AG10803 (cell line): ENCODE measurements around the gene ITGA4.
A peak's percentile ranks its signal among the peaks of the same experiment; 100 is the strongest.

Experiments
- DNase-seq: peaks from one replicate; pipeline ENCODE4 v3.0.0; 2010; ENCODE audit warnings: low read depth
- H3K4me3 ChIP-seq: 2 replicates; pipeline ENCODE4 v1.5.1; 2011; ENCODE audit warnings: mild to moderate bottlenecking, low read length, control low read depth
- CTCF ChIP-seq: conservative IDR thresholded peaks from 2 replicates; pipeline ENCODE4 v1.5.1; 2011; ENCODE audit warnings: mild to moderate bottlenecking, low read length, control low read depth, inconsistent platforms

ITGA4 gene

DNA sequence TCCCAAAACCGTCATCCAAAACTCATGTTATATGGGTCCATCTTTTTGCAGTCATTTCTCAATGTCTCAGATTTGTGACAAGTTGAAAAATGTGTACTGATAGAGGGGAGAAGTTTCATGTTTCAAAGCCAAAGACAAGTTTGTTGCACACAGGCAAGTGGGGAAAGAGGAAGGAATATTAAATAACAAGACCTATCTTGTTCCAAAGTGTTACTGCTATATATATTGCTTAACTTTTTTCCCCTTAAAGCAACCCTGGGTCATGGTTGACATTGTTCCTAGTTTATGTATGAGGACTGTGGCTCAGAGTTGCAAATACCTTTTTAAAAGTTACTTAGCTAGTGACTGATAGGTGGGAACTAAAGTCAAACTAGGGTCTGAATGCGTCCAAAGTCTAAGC lies 1.7 kb downstream of the ITGA4 start:
- TF ChIP-seq CTCF, result no peak

DNA sequence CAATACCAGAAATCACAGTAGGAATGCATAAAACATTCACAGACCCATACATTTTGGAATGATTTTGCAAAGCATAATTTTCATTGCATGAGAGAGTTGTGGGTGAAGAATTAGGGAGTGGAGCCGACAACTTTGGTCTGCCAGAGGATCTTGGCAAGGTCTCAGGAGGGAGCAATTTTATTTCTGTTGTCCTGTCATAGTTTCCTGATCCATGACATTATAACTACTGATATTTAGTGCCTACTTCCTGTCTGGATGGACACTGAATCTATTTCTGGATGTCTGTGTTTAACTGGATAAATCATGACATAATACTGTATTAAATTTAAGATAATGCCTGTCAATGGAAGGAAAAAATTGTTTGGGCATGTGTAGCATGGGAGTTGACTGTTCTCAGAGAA lies 2.4 kb downstream of the ITGA4 start:
- H3K4me3 ChIP-seq, result peak overlapping the region; percentile 76
- TF ChIP-seq CTCF, result no peak
- peak; percentile 70 for DNase-seq

More for the DNA sequence above, 1.7 kb downstream of the ITGA4 start:
- peak overlapping the region; percentile 76 for H3K4me3 ChIP-seq
- DNase-seq, result no peak

DNA sequence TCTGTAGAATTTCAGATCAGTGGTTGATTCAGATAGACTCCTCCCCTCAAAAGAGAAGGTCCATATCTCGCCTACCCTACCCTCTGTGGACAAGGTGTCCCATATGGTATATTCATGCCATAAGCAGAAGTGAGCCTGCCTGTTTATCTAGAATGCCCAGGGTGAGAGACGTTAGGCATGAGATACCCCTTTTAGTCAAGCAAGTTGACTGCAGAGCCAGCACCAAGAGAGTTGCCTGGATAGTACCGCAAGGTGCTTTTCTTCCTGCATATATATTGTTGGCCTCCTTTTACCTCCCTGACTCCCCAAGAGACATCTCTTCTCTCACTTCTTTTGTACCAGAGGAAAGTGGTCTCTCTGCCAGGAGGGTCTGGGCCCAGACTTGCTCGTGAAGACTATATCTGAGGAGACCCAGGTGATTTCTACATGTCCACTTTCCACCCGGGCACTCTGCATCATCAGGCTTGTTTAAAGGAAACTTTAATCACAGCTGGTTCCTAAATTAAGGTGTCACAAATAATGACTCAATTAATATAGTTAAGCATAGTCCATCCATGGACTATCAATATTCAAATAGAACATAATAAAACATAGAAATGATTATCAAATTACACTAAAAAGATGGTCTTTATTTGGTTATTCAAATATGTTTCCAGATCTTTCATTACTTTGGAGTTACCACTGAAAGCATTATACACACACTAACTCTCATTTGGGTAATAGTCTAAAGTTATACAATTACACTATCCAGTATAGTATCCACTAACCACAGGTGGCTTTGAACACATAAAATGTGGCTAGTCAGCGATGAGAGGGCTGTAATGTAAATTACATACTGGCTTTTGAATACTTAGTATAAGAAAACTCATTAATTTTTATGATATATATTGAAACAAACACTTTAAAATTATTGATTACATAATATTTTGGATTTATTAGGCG lies 4.1 kb downstream of the ITGA4 start:
- DNase-seq, result no peak

GRCh38 chr2:181462033-181462432 lies 4.8 kb downstream of the ITGA4 start:
- no peak for DNase-seq
- TF ChIP-seq CTCF, result no peak
- H3K4me3 ChIP-seq, result no peak overlapping the region

More for the DNA sequence above, 4.1 kb downstream of the ITGA4 start:
- TF ChIP-seq CTCF, result no peak
- H3K4me3 ChIP-seq, result no peak overlapping the region

DNA sequence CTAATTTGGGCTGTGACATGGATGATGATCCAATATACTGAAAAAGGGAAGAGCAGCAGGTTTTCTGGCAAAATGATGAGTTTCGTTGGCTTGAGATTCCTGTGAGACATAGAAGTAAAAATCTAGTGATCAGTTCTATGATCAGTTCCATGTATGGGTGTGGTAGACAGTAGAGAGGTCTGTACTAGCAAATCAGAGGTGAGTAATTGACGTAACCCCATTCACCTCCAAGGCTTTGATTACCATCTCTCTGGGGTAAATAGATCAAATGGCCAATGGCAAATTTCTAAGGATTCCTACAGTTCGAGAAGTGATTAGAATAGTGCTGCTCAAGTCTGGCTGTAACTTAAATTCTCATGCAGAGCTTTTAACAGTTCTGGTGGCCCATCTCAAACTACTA lies 6.4 kb downstream of the ITGA4 start:
- TF ChIP-seq CTCF, result no peak
- no peak overlapping the region for H3K4me3 ChIP-seq
- DNase-seq, result no peak

DNA sequence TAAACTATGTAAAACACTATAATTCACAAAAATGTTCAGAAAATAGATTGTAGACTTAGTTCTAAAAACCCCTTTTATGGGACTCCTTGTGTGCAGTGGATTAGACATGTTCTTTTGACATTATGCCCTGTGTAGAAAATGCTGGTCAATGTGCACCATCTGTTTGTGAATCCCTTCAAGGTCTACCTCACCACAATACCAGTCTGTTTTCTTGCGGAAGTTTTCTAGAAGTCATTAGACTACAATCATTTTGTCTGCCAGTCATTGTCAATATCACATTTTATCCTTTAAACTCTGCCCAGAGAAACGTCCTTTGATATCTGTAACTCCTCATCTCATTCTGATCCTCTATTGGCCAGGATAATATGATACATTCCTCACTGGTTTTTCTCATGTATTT lies 7.8 kb downstream of the ITGA4 start:
- no peak overlapping the region for H3K4me3 ChIP-seq
- TF ChIP-seq CTCF, result no peak
- no peak for DNase-seq
